SK-N-MC (cell line): ENCODE data around the gene LIAS.

Experiments
- EZH2 ChIP-seq: fragments of 200-600 bp; sonication (generic); IDR thresholded peaks from one replicate; pipeline ENCODE4 v1.6.1; 2017; ENCODE audit warnings: antibody characterized with exemption
- FOXP2 ChIP-seq: optimal IDR thresholded peaks from 2 replicates; pipeline ENCODE3; 2011; ENCODE audit warnings: mild to moderate bottlenecking, moderate library complexity; ENCODE audit not compliant: insufficient read depth; ENCODE audit errors: extremely low read length, control extremely low read depth

- TF ChIP-seq EZH2 (no peak), FOXP2 (no peak)
These were observed 6.5 kb upstream of the LIAS start for GRCh38 chr4:39452153-39452859.
